Transverse colon (tissue), 4 donors: ENCODE data around the gene LSM12.

ENCODE experiments used
- CTCF ChIP-seq, 5 experiments: fragments of 200-600 bp in 3 of 5; fragments of 450-650 bp in 2 of 5; sonication (generic) in 3 of 5; IDR thresholded peaks; 1 replicate in 2 of 5; 2 replicates in 3 of 5; pipeline ENCODE4 v1.5.1; 2016 to 2017; ENCODE audit warnings: antibody characterized with exemption in 5 of 5, inconsistent platforms in 3 of 5, mild to moderate bottlenecking in 2 of 5, moderate library complexity in 1 of 5
- POLR2A ChIP-seq: fragments of 450-650 bp; IDR thresholded peaks from one replicate; pipeline ENCODE4 v1.6.1; 2016; ENCODE audit warnings: antibody characterized with exemption, mild to moderate bottlenecking, moderate library complexity
- POLR2AphosphoS5 ChIP-seq, 3 donors: sonication (generic); formaldehyde crosslinking; IDR thresholded peaks; one replicate each; pipeline ENCODE4 v1.6.1; 2016; ENCODE audit warnings: antibody characterized with exemption in 3 of 3

DNA sequence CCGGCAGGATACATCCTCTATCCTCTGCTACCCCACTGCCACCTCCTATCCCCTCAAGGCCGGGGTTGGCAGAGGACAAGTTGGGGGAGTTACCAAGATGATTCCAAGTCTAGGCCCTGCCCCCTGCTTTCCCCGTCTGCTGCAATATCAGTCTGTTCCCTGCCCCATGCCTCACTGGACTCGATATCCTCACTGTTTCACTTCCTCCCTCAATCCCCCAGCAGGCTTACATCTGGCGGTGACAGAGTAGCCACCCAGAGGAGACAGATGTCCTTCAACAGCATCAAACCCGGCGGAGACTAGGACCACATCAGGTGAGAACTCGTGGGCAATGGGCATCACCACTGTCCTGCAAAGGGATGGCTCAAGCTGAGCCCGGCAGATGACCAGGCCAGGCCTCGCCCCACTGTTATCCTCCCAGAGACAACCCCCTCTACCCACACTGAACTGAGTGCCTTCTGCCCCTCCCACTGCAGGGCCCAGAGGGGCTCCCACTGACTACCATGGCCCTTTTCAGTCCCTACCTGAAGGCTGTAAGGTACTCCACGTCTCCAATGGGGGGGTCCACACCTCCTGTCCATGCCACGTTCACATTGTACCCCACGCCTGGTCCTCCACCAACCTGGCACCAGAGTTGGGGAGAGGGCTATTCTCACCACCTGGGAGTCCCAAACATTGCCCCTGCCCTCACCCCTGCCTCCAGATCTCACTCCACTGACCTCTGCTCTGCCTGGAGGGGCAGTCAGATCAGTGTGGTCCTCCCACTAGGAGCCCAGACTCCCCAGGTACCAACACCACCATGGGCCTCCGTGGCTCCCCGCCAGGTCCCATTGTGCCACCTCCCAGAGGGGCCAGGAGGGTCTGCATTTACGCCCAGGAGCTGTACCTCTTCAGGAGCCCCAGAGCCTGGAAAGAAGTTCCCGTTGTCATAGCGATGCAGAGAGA lies 13.7 kb upstream of the LSM12 start:
- TF ChIP-seq POLR2AphosphoS5 (IDR thresholded peaks at IDR 0.05) (no peak), CTCF (IDR thresholded peaks at IDR 0.05) (no peak), POLR2A (no peak)
